Neural cell (in vitro differentiated cells): Measurements from ENCODE around the gene ABCA1.

ENCODE experiments used
- CTCF ChIP-seq: fragments of 450-650 bp; IDR thresholded peaks from 2 replicates; pipeline ENCODE4 v1.5.1; 2014; ENCODE audit warnings: antibody characterized with exemption, mild to moderate bottlenecking, moderate library complexity; ENCODE audit not compliant: poor library complexity, severe bottlenecking
- EP300 ChIP-seq: fragments of 450-650 bp; conservative IDR thresholded peaks from 2 replicates; pipeline ENCODE4 v1.6.1; 2014; ENCODE audit warnings: antibody characterized with exemption, mild to moderate bottlenecking, moderate library complexity; ENCODE audit not compliant: poor library complexity, severe bottlenecking
- EZH2 ChIP-seq: fragments of 200-600, 300-800 bp; shearing (Covaris generic), sonication (generic); IDR thresholded peaks from 2 replicates; pipeline ENCODE4 v1.6.1; 2014; ENCODE audit warnings: antibody characterized with exemption, low read length, borderline replicate concordance, mild to moderate bottlenecking; ENCODE audit not compliant: insufficient read depth, poor library complexity, severe bottlenecking
- POLR2AphosphoS5 ChIP-seq: IDR thresholded peaks from 2 replicates; pipeline ENCODE4 v1.6.1; 2012
- RAD21 ChIP-seq: fragments of 450-650 bp; conservative IDR thresholded peaks from 2 replicates; pipeline ENCODE4 v1.6.1; 2014; ENCODE audit warnings: antibody characterized with exemption, mild to moderate bottlenecking, moderate library complexity
- TAF1 ChIP-seq: IDR thresholded peaks from 2 replicates; pipeline ENCODE4 v1.6.1; 2012; ENCODE audit warnings: low read depth

- no peak for TF ChIP-seq CTCF
- TF ChIP-seq EZH2, result no peak
- TF ChIP-seq TAF1, result no peak
- TF ChIP-seq POLR2AphosphoS5, result no peak
- TF ChIP-seq RAD21, result no peak
- TF ChIP-seq EP300, result no peak
These were observed 76.4 kb downstream of the ABCA1 start for GRCh38 chr9:104851546-104851920.
